Measurements from ENCODE around the gene AUTS2. TPM values are rescaled to one million over a fixed set of nuclear protein-coding genes. Genes with fewer than 3 reads are reported as not detected.

AUTS2 gene
- total and polyA plus RNA-seq, 10 of the 15 experiments (the other 5 are each of a cell fraction or from before 2014, with no cell fraction given), result 6.4 to 55.6 (median 21.6) TPM

DNA sequence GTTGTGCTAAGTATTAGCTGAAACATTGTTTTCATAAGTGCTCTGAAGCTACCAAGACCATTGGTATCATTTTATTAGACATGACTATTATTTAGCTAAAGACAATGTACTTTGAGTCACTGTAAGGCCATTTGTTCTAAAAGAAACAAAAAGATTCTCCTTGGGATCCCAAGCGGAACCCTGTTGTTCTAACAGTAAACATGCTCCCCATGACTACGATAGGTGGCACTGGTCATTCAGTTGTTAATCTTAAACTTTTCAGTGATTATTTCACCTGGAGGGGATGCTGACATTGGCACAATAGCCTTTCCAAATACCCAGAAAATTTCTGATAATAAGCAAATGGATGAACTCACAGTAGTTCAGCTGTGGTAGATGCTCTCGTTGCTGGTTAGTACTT is 715.0 kb downstream of the AUTS2 start:
- no peak for FAIRE-seq
- SMC1A ChIA-PET (ENCODE audit: uncharacterized antibody, unreplicated experiment), result no interaction called here
- 86% methylated on average over 3 of the region's 3 CpGs for WGBS (ENCODE audit: insufficient coverage, insufficient replicate concordance, low lambda C conversion rate, missing lambda C conversion rate)

More for the DNA sequence above, 715.0 kb downstream of the AUTS2 start:
- Histone ChIP-seq H3K4me3 (no peak overlapping the region), H4K20me1 (ENCODE audit: control insufficient read depth, insufficient read depth) (no peaks in the 10 kb centered on the region), H3K27ac (ENCODE audit: control insufficient read depth, insufficient read depth) (no peak overlapping the region), H3K9ac (ENCODE audit: control insufficient read depth, insufficient read depth, low read length) (no peak overlapping the region), H3K4me2 (ENCODE audit: control insufficient read depth, insufficient read depth) (no peak overlapping the region), H3K36me3 (ENCODE audit: control insufficient read depth in 2 of 2, insufficient read depth in 2 of 2, low read length in 1 of 2) (no peaks in the 10 kb centered on the region), H3K9me3 (replicated peaks; ENCODE audit: control insufficient read depth, insufficient read depth, low read length) (no peaks in the 10 kb centered on the region), H2AFZ (ENCODE audit: control insufficient read depth, low read depth, low read length) (no peak overlapping the region), H3K79me2 (ENCODE audit: control insufficient read depth, insufficient read depth, low read length) (no peaks in the 10 kb centered on the region), H3K4me1 (ENCODE audit: control insufficient read depth, insufficient read depth, low read length) (no peaks in the 10 kb centered on the region), H3K27me3 (replicated peaks in 1 of 2; ENCODE audit: control insufficient read depth in 2 of 2, insufficient read depth in 2 of 2, low read length in 1 of 2) (no peaks in the 10 kb centered on the region)
- ChIA-PET POLR2A (no interaction called here), CTCF (interaction anchor here (1.5 kb wide), 1 partner anchor 21 kb away, joined by 3 read pairs; no protein-coding TSS in a partner anchor), RAD21 (ENCODE audit: unreplicated experiment) (no interaction called here)
- in situ Hi-C loops (cut with MboI) (no loop called here), intact Hi-C loops (cut with micrococcal nuclease; ENCODE audit: unreplicated experiment) (no loop called here)
- no peak for TF ChIP-seq STAT3 (IDR thresholded peaks at IDR 0.05; ENCODE audit: low read depth, low read length)
- no peak for TF ChIP-seq EP300 (IDR thresholded peaks at IDR 0.05; ENCODE audit: borderline replicate concordance in 1 of 2, control insufficient read depth in 1 of 2, low read depth in 2 of 2, low read length in 2 of 2)
- TF ChIP-seq MEF2B (IDR thresholded peaks at IDR 0.05; ENCODE audit: partially characterized antibody, poor library complexity, severe bottlenecking), result no peak
- TF ChIP-seq, protein P1, sequence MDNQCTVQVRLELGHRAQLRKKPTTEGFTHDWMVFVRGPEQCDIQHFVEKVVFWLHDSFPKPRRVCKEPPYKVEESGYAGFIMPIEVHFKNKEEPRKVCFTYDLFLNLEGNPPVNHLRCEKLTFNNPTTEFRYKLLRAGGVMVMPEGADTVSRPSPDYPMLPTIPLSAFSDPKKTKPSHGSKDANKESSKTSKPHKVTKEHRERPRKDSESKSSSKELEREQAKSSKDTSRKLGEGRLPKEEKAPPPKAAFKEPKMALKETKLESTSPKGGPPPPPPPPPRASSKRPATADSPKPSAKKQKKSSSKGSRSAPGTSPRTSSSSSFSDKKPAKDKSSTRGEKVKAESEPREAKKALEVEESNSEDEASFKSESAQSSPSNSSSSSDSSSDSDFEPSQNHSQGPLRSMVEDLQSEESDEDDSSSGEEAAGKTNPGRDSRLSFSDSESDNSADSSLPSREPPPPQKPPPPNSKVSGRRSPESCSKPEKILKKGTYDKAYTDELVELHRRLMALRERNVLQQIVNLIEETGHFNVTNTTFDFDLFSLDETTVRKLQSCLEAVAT (IDR thresholded peaks at IDR 0.05), result no peak
- TF ChIP-seq SP1 (IDR thresholded peaks at IDR 0.05; ENCODE audit: low read depth, low read length), result no peak
- no peak for TF ChIP-seq LARP7 (IDR thresholded peaks at IDR 0.05)
- TF ChIP-seq FOXK2 (IDR thresholded peaks at IDR 0.05), result no peak
- TF ChIP-seq, protein P2, sequence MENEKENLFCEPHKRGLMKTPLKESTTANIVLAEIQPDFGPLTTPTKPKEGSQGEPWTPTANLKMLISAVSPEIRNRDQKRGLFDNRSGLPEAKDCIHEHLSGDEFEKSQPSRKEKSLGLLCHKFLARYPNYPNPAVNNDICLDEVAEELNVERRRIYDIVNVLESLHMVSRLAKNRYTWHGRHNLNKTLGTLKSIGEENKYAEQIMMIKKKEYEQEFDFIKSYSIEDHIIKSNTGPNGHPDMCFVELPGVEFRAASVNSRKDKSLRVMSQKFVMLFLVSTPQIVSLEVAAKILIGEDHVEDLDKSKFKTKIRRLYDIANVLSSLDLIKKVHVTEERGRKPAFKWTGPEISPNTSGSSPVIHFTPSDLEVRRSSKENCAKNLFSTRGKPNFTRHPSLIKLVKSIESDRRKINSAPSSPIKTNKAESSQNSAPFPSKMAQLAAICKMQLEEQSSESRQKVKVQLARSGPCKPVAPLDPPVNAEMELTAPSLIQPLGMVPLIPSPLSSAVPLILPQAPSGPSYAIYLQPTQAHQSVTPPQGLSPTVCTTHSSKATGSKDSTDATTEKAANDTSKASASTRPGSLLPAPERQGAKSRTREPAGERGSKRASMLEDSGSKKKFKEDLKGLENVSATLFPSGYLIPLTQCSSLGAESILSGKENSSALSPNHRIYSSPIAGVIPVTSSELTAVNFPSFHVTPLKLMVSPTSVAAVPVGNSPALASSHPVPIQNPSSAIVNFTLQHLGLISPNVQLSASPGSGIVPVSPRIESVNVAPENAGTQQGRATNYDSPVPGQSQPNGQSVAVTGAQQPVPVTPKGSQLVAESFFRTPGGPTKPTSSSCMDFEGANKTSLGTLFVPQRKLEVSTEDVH (IDR thresholded peaks at IDR 0.05; ENCODE audit: low read depth, partially characterized antibody), result no peak
- no TSS peak for BruUV-seq (replicated peaks)
- no peak for DNase-seq (ENCODE audit: low read depth, low spot score)
- ATAC-seq, result no peak

All from GM12878 (cell line).